Gastrocnemius medialis (tissue), 4 donors: ENCODE data around the gene ALPL. TPM values are rescaled to one million over a fixed set of nuclear protein-coding genes. Genes with fewer than 3 reads are reported as not detected.

ENCODE experiments used
- ATAC-seq, 2 donors: fragments of 150-250 bp; one replicate each; pipeline ENCODE4 v1.9.1; 2016
- DNase-seq, 2 donors: peaks; one replicate each; pipeline ENCODE4 v3.0.0-alpha.2; 2019
- H3K27ac ChIP-seq, 4 donors: fragments of 200-600 bp; sonication (generic); 1 replicate in 1 of 4; 2 replicates in 3 of 4; pipeline ENCODE4 v1.5.1; 2016 to 2018; ENCODE audit warnings: mild to moderate bottlenecking in 2 of 4, moderate library complexity in 1 of 4
- H3K27me3 ChIP-seq, 3 donors: fragments of 200-600 bp; sonication (generic) in 2 of 3; 1 replicate in 1 of 3; 2 replicates in 2 of 3; pipeline versions ENCODE4 v1.5.1 to v1.6.0; 2016 to 2019; ENCODE audit warnings: mild to moderate bottlenecking in 1 of 3, moderate library complexity in 1 of 3
- H3K36me3 ChIP-seq, 2 donors: fragments of 200-600 bp; sonication (generic) in 1 of 2; one replicate each; pipeline ENCODE4 v1.5.1; 2017 to 2018
- H3K4me1 ChIP-seq, 2 donors: fragments of 200-600 bp; sonication (generic) in 1 of 2; one replicate each; pipeline ENCODE4 v1.5.1; 2016 to 2017; ENCODE audit warnings: mild to moderate bottlenecking in 2 of 2
- H3K4me3 ChIP-seq, 4 donors: fragments of 200-600 bp; sonication (generic) in 3 of 4; 1 replicate in 1 of 4; 2 replicates in 3 of 4; pipeline ENCODE4 v1.5.1; 2016 to 2019; ENCODE audit warnings: mild to moderate bottlenecking in 2 of 4
- H3K9me3 ChIP-seq, 3 donors: fragments of 200-600 bp; sonication (generic) in 2 of 3; 1 replicate in 1 of 3; 2 replicates in 2 of 3; pipeline ENCODE4 v1.5.1; 2016 to 2019
- CTCF ChIP-seq, 5 experiments: fragments of 450-650 bp in 3 of 5; fragments of 200-600 bp in 2 of 5; sonication (generic) in 2 of 5; IDR thresholded peaks in 4 of 5; conservative IDR thresholded peaks in 1 of 5; 1 replicate in 4 of 5; 2 replicates in 1 of 5; pipeline ENCODE4 v1.5.1; 2016 to 2019; ENCODE audit warnings: antibody characterized with exemption in 5 of 5, mild to moderate bottlenecking in 3 of 5, moderate library complexity in 3 of 5
- POLR2A ChIP-seq, 2 donors: fragments of 450-650 bp; IDR thresholded peaks; one replicate each; pipeline ENCODE4 v1.6.1; 2017; ENCODE audit warnings: antibody characterized with exemption in 2 of 2, mild to moderate bottlenecking in 2 of 2, moderate library complexity in 2 of 2
- in situ Hi-C, 4 donors: fragments of 200-750 bp; cut with MboI; loops; one replicate each; pipeline versions ENCODE4 v1.15.0 to v1.8.0; 2017; ENCODE audit warnings: low sequenced_read_pairs in 4 of 4
- intact Hi-C: fragments of 100-400 bp; cut with DNase I; formaldehyde crosslinking; loops from one replicate; pipeline ENCODE4 v1.15.1; 2023; ENCODE audit warnings: low total_unique reads
- total RNA-seq, 4 donors: library from RNA; depleted of rRNA; stranded (reverse); fragments of >200 nt; gene quantifications; one replicate each; pipeline versions ENCODE4 v1.1.0 to v1.2.3, GENCODE V29; 2016

Gene ALPL
- total RNA-seq, 4 donors from 2014 or later, result 0.90 to 3.6 (median 2.2) TPM

- in situ Hi-C loops (no loop called here), intact Hi-C loops (no loop called here)
- Histone ChIP-seq H3K4me1 (no peaks in the 10 kb centered on the region), H3K4me3 (no peak overlapping the region), H3K36me3 (no peaks in the 10 kb centered on the region), H3K27ac (peak overlapping the region in 3 of 4 donors; percentile 6 to 24 (median 13)), H3K9me3 (no peaks in the 10 kb centered on the region), H3K27me3 (peaks cover 0 to 8% (median 4%) of the 10 kb centered on the region in 3 donors)
- ATAC-seq (peak; percentile 51 to 61), DNase-seq (no peak)
- no peak for TF ChIP-seq CTCF (IDR thresholded peaks at IDR 0.05 in 4 of 5, conservative IDR thresholded peaks at IDR 0.05 in 1 of 5)
- TF ChIP-seq POLR2A (IDR thresholded peaks at IDR 0.05), result no peak
Observed at GRCh38 chr1:21537932-21538630, 28.9 kb downstream of the ALPL start.

- in situ Hi-C loops (no loop called here), intact Hi-C loops (no loop called here)
- DNase-seq (no peak), ATAC-seq (no peak)
- no peak overlapping the region for H3K4me3 ChIP-seq
- no peak for TF ChIP-seq POLR2A (IDR thresholded peaks at IDR 0.05)
- no peak for TF ChIP-seq CTCF (IDR thresholded peaks at IDR 0.05 in 4 of 5, conservative IDR thresholded peaks at IDR 0.05 in 1 of 5)
- no peak overlapping the region for H3K27ac ChIP-seq
- peaks cover 0 to 8% (median 4%) of the 10 kb centered on the region in 3 donors for H3K27me3 ChIP-seq
- no peaks in the 10 kb centered on the region for H3K4me1 ChIP-seq
- no peaks in the 10 kb centered on the region for H3K9me3 ChIP-seq
- no peaks in the 10 kb centered on the region for H3K36me3 ChIP-seq
Observed at GRCh38 chr1:21539933-21540332, 30.7 kb downstream of the ALPL start.

GRCh38 chr1:21541329-21541728, 32.1 kb downstream of the ALPL start:
- Histone ChIP-seq H3K4me1 (no peaks in the 10 kb centered on the region), H3K36me3 (no peaks in the 10 kb centered on the region), H3K9me3 (no peaks in the 10 kb centered on the region), H3K27ac (no peak overlapping the region), H3K4me3 (no peak overlapping the region), H3K27me3 (peaks cover 0 to 8% (median 4%) of the 10 kb centered on the region in 3 donors)
- TF ChIP-seq POLR2A (IDR thresholded peaks at IDR 0.05) (no peak), CTCF (IDR thresholded peaks at IDR 0.05 in 4 of 5, conservative IDR thresholded peaks at IDR 0.05 in 1 of 5) (no peak)
- ATAC-seq (no peak), DNase-seq (no peak)
- in situ Hi-C loops (no loop called here), intact Hi-C loops (no loop called here)

GRCh38 chr1:21541835-21542234, 32.6 kb downstream of the ALPL start:
- in situ Hi-C loops, result no loop called here
- no peaks in the 10 kb centered on the region for H3K4me1 ChIP-seq
- intact Hi-C loops, result no loop called here
- no peak for TF ChIP-seq CTCF (IDR thresholded peaks at IDR 0.05 in 4 of 5, conservative IDR thresholded peaks at IDR 0.05 in 1 of 5)
- TF ChIP-seq POLR2A (IDR thresholded peaks at IDR 0.05), result no peak
- no peak overlapping the region for H3K4me3 ChIP-seq
- peaks cover 0 to 8% (median 4%) of the 10 kb centered on the region in 3 donors for H3K27me3 ChIP-seq
- no peaks in the 10 kb centered on the region for H3K9me3 ChIP-seq
- DNase-seq (no peak), ATAC-seq (no peak)
- no peaks in the 10 kb centered on the region for H3K36me3 ChIP-seq
- no peak overlapping the region for H3K27ac ChIP-seq
